GM19372 (cell line): ENCODE data around the gene PRSS22.
"Not testable (repeated sequence)": the region's sequence is repeated elsewhere in the genome, so short reads cannot be mapped to it uniquely, and the experiment has no call there.

ENCODE experiments used
- ATAC-seq: cut with Tn5 transposase; IDR thresholded peaks from one replicate; pipeline ENCODE4 v1.9.1; 2021; ENCODE audit warnings: mild to moderate bottlenecking, low read depth, moderate library complexity; ENCODE audit not compliant: unreplicated experiment

PRSS22 gene

DNA sequence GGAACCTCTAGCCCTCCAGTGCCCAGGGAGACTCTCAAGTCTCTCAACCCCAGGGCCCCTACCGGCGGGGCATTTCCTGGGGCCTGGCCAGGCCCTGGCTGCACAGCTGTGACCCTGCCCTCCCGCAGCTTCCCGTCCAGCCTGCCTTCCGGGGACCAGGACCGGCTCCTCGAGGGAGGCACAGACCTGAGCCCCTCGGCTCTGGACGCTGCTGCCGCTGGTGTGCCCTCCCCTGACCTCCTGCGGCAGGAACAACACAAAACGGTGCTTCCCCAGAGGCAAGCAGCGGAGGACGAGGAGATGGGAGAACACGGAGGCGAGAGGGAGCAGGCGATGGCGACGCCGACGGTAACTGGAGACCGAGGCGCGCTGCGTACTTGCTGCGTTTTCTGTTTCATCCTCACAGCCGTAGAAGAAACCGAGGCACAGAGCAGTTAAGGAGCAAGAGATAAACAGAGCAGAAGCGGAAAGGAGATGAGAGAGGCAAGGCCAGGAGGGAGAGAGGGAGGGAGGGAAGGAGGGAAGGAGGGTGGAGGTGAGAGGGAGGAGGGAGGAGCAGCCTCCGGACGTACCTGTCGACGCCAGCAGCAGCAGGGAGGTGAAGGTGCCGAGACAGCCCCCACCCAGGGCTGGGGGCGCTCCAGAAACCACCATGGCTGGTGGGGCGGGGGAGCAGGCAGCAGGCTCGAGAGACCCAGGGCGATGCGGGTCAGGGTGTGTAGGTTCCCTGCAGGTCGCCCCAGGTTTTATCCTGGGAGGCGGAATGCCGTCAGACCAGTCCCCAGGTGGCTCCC lies at the start of gene PRSS22:
Gene PRSS22 (minus strand): TSS at position 720 of the 794 bp plus-strand sequence. CDS start 66 bp downstream, at position 654.
- ATAC-seq, result no peak

- ATAC-seq, result not testable (repeated sequence)
These were observed 49.2 kb upstream of the PRSS22 start for GRCh38 chr16:2907084-2907753.

DNA sequence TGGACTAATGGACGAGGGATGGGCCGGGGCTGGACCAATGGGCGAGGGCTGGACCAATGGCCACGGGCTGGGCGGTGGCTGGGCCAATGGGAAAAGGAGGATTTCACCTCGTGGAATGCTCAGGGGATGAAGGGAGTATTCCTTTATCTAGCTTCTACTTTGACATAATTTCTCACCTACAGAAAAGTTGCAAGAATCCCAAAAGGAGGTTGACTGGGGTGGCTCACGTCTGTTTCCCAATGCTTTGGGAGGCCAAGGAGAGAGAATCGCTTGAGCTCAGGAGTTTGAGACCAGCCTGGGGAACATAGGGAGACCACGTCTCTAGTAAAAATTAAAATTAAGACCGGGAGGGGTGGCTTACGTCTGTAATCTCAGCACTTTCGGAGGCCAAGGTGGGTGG lies 48.0 kb upstream of the PRSS22 start:
- ATAC-seq, result no peak

GRCh38 chr16:2905241-2905987 lies 47.4 kb upstream of the PRSS22 start:
- peak; percentile 73 for ATAC-seq

GRCh38 chr16:2904922-2905240 lies 46.9 kb upstream of the PRSS22 start:
- no peak for ATAC-seq

- peak; percentile 36 for ATAC-seq
These were observed 46.3 kb upstream of the PRSS22 start for GRCh38 chr16:2904100-2904921.

- no peak for ATAC-seq
These were observed 44.6 kb upstream of the PRSS22 start for GRCh38 chr16:2902337-2903130.

DNA sequence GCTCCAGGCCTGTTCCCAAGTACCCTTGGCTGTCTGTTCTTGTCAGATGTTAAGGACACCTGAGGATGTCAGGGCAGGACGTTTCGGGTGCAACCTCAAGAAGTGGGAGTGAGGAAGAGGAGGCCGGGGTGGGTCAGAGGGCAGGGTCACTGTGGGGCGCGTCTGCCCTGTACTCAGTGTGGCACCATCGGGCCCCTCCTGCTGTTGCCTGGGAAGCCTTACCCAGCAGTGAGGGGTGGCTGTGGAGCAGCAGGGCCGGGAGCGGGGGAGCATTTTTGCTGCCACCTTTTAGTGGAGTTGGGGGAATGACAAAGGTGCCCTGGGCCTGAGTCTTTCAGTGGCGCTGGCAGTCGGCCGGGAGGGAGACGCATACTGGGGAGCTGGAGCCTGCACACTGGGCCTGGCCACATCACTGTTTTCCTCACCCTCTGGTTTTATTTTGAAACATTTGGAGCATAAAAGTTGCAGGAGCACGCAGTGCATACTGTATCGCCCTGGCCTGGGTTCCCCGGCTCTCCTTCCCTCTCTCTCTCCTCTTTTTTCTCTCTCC lies 42.6 kb upstream of the PRSS22 start:
- ATAC-seq, result no peak

GRCh38 chr16:2899564-2900072 lies 41.6 kb upstream of the PRSS22 start:
- ATAC-seq, result no peak

DNA sequence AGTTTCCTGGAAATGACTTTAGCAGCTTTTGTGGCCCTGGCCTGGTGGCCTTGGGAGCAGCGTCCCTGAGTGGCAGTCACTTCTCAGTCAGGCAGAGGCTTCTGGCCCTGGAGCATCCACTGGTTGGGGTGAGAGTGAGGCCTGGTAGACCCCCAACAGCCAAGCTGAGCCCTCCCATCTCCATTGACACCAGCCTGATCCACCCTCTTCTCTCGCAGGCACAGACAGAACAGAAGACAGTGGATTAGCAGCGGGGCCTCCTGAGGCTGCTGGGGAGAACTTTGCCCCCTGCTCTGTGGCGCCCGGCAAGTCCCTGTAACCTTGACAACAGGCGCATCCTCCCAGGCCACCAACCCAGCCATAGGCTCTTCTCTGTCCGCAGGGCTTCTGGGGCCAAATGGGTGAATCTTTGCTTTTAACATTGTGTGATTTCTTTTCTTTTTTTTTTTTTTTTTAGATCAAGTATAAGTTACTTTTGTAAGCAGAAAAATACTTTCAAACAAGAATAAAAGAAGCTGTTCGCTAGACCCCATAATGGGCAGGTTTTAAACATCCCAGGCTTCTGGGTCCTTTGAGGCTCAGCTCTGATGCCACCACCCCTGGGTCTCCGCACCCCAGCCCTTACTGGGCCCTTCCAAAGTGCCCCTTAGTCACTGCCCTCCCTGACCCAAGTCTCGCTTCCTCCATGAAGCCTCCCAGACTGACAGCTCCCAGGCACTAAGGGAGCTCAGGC lies 41.0 kb upstream of the PRSS22 start:
- no peak for ATAC-seq

DNA sequence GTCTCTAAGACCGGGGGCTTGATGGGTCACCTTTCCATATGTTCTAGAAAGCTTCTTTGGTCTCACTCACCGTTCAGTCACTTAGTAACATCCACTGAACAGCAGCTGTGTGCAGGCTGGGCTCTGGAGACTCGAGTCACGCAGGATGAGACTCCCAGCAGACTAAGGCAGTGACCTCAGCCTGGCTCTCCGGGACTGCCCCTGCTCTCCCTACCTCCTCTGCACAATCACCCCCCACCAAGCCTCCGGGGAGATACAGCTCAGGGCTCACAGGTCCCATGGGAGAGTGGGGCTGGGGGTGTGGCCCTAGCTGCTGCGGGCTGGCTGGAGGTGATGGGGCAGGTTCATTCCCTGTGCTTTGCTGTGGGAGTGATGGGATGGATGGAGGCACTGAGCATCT lies 39.1 kb upstream of the PRSS22 start:
- ATAC-seq, result no peak

DNA sequence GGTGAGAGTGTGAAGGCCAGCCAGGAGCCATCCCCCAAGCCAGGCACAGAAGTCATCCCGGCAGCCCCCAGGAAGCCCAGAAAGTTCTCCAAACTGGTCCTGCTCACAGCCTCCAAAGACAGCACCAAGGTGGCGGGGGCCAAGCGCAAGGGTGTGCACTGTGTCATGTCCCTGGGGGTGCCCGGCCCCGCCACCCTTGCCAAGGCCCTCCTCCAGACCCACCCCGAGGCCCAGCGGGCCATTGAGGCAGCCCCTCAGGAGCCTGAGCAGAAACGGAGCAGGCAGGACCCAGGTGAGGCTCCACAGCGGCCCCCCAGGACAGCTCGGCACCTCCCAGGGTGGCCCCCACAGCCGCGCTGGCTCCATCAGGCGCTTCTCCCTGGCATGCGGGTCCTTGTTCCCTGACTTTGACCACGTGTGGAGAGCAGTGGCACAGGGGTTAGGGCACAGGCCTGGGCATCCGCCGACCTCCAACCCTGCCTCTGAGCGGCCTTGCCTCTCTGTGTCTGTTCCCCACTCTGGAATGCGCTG lies 38.6 kb upstream of the PRSS22 start:
- no peak for ATAC-seq

DNA sequence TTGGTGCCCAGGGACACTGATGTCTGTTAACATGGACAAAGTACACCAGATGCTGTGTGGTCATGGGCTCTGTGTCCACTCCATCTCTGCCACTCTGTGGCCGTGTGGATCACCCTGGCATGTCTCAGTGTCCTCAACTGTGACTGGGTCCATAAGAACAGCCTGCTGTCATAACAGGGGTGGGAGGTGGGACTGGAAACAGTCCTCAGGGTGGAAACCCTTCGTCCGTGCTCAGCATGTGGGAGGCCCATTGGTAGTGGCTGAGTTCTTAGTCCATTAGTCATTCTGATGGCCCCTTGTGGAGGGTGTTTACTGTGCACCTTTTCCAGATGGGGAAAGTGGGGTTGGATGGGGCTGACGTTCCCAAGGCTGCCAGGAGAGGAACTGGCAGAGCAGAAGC lies 37.8 kb upstream of the PRSS22 start:
- ATAC-seq, result no peak

DNA sequence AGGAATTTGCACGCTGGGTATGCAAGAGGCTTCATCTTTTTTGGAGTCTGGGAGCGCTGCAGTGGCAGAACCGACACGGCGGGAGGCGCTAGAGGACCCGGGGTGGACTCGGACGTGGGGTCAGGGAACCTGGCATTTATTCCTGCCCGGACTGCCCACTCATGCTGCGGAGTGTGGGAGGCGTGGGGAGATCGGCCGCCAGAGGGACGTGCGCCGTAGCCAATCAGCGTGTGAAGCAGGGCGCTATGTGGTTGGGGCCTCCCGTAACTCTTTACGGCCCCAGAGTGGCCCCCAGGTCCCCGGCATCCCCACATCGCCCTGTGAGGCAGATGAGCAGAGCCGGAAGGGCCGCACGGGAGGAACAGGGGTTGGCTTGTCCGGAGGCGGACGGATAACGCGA lies 36.3 kb upstream of the PRSS22 start:
- ATAC-seq, result no peak

DNA sequence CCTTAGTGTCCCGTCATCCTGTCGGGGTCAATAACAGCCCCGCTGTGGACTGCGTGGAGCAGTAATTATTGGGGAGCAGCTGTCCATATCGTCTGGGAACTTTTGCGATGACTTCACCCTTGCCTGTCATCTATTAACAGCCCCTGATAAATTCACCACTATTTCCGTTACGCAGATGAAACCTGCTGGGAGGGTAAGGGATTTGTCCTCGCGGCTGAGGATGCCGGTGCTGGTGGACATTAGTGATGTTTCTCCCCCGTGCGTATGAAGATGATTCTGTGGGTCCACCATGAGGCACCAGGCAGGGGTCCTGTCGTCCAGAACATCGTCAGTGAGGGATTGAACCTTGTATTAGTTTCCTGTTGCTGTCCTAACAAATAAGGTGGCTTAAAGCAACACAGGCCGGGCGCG lies 26.1 kb upstream of the PRSS22 start:
- no peak for ATAC-seq

DNA sequence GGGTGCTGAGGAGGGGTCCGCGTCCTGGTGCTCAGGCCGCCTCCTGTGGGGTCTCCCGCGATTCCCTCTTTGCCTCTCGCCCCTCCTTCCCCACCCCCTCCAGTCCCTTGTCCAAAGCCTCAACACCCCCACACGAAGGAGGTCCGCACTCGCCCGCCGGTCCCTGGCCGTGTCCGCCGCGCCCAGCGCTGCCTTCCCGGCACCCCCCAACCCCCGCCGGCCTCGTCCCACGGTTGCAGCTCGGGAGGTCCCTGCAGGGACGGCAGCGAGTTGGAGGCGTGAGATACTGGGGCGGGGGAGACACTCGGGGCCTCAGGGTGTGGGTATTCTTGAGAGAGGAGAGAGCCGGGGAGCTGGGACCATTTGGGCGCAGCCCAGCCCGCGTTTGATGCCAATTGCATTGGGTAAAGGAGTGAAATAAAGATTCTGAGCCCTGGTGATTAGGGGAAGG lies 25.5 kb upstream of the PRSS22 start:
- no peak for ATAC-seq

- peak; percentile 84 for ATAC-seq
These were observed 24.9 kb upstream of the PRSS22 start, which contains the start of gene FLYWCH2 for GRCh38 chr16:2882650-2883457. TSS of gene FLYWCH2 (plus strand) at chr16:2883215. CDS start at chr16:2896450, 13,235 bp downstream.
